Stimulated activated CD8-positive, alpha-beta memory T cell treated with anti-CD3 and anti-CD28 coated beads, Interleukin-12 subunit alpha, Interleukin-12 subunit beta, amount 100 ng/mL, for 4 hours (primary cell): ENCODE results near the gene VAMP4.

Experiments
- DNase-seq: peaks from one replicate; pipeline ENCODE4 v3.0.0-alpha.2; 2020; ENCODE audit warnings: low read depth

Gene VAMP4

GRCh38 chr1:171741872-171742576, at the start of gene VAMP4:
Gene VAMP4 (minus strand): TSS chr1:171742065. CDS start chr1:171738414, 3,651 bp downstream.
- peak; percentile 78 for DNase-seq

- no peak for DNase-seq
These were observed 48.5 kb upstream of the VAMP4 start for GRCh38 chr1:171790318-171790717.

- DNase-seq, result no peak
These were observed 46.8 kb upstream of the VAMP4 start for GRCh38 chr1:171788696-171789095.

GRCh38 chr1:171787686-171788480, 46.0 kb upstream of the VAMP4 start:
- no peak for DNase-seq

GRCh38 chr1:171786534-171786933, 44.7 kb upstream of the VAMP4 start:
- DNase-seq, result no peak

- no peak for DNase-seq
These were observed 43.9 kb upstream of the VAMP4 start for GRCh38 chr1:171785766-171786165.

- no peak for DNase-seq
These were observed 42.9 kb upstream of the VAMP4 start for GRCh38 chr1:171784784-171785183.

- DNase-seq, result no peak
These were observed 42.1 kb upstream of the VAMP4 start for GRCh38 chr1:171783816-171784530.

GRCh38 chr1:171781176-171781875, 39.5 kb upstream of the VAMP4 start, which contains the start of gene METTL13:
Gene METTL13 (plus strand): TSS chr1:171781660. CDS start chr1:171781968, 308 bp downstream.
- DNase-seq, result peak; percentile 97

- DNase-seq, result no peak
These were observed 38.8 kb upstream of the VAMP4 start for GRCh38 chr1:171780583-171781175.

GRCh38 chr1:171772312-171772711, 30.4 kb upstream of the VAMP4 start:
- no peak for DNase-seq

- no peak for DNase-seq
These were observed 27.9 kb upstream of the VAMP4 start for GRCh38 chr1:171769754-171770153.

GRCh38 chr1:171769171-171769570, 27.3 kb upstream of the VAMP4 start:
- DNase-seq, result no peak

GRCh38 chr1:171763764-171764163, 21.9 kb upstream of the VAMP4 start:
- no peak for DNase-seq

GRCh38 chr1:171762143-171762563, 20.3 kb upstream of the VAMP4 start:
- DNase-seq, result no peak

GRCh38 chr1:171758011-171758410, 16.1 kb upstream of the VAMP4 start:
- no peak for DNase-seq

- DNase-seq, result no peak
These were observed 15.0 kb upstream of the VAMP4 start for GRCh38 chr1:171756856-171757255.

GRCh38 chr1:171754971-171755370, 13.1 kb upstream of the VAMP4 start:
- no peak for DNase-seq

- DNase-seq, result no peak
These were observed 12.5 kb upstream of the VAMP4 start for GRCh38 chr1:171754353-171754705.

- no peak for DNase-seq
These were observed 12.0 kb upstream of the VAMP4 start for GRCh38 chr1:171753685-171754352.

GRCh38 chr1:171753182-171753581, 11.3 kb upstream of the VAMP4 start:
- no peak for DNase-seq
